ENCODE data around the gene ANO9.
"Not testable (repeated sequence)": the region's sequence is repeated elsewhere in the genome, so short reads cannot be mapped to it uniquely, and the experiment has no call there.

The ANO9 gene

DNA sequence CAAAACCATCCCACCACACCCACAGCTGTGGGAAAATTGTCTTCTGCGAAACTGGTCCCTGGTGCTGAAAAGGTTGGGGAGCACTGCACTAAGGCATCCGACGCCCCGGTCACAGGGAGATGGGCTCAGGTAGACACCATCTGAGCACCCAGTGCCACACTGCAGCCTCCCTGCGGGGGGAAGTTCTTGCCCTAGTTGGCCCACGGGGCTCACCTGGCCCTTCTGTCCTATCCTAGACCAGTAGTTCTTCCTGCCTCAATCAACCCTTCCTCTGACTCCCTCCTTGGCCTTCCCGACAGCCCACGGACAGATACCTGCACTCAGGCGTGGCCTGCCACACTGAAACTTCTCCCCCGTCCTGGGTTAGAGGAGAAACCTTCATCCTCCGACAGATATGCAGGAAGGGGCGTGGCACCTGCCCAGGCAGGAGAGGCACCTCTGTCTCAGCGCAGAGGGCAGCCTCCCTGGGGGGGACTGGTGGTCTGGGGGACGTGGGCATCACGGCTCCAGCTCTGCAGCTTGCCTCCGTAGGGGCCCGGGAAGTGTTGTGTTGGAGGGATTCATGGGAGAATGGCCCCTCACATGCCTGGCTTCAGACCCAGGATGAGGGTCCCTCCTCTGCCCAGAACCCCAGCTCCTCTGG lies 4.5 kb downstream of the ANO9 start:
- TF ChIP-seq ZFX (IDR thresholded peaks at IDR 0.05): no peak
- TF ChIP-seq, protein P1, sequence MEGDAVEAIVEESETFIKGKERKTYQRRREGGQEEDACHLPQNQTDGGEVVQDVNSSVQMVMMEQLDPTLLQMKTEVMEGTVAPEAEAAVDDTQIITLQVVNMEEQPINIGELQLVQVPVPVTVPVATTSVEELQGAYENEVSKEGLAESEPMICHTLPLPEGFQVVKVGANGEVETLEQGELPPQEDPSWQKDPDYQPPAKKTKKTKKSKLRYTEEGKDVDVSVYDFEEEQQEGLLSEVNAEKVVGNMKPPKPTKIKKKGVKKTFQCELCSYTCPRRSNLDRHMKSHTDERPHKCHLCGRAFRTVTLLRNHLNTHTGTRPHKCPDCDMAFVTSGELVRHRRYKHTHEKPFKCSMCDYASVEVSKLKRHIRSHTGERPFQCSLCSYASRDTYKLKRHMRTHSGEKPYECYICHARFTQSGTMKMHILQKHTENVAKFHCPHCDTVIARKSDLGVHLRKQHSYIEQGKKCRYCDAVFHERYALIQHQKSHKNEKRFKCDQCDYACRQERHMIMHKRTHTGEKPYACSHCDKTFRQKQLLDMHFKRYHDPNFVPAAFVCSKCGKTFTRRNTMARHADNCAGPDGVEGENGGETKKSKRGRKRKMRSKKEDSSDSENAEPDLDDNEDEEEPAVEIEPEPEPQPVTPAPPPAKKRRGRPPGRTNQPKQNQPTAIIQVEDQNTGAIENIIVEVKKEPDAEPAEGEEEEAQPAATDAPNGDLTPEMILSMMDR (conservative IDR thresholded peaks at IDR 0.05): no peak
- H3K27ac ChIP-seq: no peak overlapping the region

DNA sequence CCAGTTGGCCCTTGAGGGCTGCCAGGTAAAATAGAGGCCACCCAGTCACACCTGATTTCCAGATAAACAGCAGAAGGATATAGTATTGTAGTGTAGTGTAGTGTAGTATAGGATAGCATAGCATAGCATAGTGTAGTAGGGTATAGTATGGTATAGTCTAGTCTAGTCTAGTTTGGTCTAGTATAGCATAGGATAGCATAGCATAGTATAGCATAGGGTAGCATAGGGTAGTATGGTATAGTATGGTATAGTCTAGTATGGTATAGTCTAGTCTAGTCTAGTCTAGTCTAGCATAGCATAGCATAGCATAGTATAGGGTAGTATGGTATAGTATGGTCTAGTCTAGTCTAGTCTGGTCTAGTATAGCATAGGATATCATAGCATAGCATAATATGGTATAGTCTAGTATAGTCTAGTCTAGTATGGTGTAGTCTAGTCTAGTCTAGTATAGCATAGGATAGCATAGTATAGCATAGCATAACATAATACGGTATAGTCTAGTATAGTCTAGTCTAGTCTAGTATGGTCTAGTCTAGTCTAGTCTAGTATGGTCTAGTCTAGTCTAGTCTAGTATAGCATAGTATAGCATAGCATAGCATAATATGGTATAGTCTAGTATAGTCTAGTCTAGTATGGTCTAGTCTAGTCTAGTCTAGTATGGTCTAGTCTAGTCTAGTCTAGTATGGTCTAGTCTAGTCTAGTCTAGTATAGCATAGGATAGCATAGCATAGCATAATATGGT lies 6.6 kb downstream of the ANO9 start:
- not testable (repeated sequence) for H3K27ac ChIP-seq

DNA sequence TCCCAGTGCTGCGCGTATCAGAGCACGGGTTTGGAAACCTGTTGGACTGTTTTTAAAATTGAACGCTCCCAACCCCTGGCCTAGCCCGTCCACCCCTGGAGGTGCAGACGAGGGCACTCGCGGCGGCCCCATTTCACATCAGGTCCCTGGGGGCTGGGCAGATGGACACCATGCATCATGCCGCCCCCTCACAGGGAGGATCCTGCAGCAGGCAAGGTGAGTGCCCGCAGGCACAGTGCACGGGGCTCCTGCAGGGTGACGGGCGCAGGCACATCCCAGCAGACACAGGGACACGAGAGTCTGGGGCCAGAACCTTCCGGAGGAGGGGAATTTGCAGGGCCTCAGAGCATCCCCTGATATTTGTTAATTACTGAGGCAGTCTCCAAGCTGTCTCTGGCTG lies 7.3 kb downstream of the ANO9 start:
- TF ChIP-seq, protein P1 (conservative IDR thresholded peaks at IDR 0.05): no peak
- no peak for TF ChIP-seq ZFX (IDR thresholded peaks at IDR 0.05)
- H3K27ac ChIP-seq: no peak overlapping the region

DNA sequence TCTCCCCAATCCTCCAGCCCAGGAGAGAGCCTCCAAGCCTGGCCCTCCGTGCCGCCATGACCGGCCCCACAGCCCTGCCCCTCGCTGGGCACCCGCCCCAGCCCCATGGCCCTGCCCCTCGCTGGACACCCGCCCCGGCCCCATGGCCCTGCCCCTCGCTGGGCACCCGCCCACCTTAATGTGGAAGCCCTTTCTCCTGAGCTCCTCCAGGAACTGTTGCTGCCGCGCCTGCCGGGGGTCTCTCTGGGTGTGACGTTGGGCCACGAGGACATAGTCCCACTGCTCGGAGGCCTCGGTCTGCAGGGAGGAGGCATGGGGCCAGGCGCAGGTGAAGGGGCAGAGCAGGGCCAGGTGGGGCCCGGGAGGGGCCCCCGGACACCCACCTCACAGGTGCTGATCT lies 8.2 kb downstream of the ANO9 start:
- TF ChIP-seq, protein P1 (conservative IDR thresholded peaks at IDR 0.05): no peak
- TF ChIP-seq ZFX (IDR thresholded peaks at IDR 0.05): no peak
- H3K27ac ChIP-seq: no peak overlapping the region

DNA sequence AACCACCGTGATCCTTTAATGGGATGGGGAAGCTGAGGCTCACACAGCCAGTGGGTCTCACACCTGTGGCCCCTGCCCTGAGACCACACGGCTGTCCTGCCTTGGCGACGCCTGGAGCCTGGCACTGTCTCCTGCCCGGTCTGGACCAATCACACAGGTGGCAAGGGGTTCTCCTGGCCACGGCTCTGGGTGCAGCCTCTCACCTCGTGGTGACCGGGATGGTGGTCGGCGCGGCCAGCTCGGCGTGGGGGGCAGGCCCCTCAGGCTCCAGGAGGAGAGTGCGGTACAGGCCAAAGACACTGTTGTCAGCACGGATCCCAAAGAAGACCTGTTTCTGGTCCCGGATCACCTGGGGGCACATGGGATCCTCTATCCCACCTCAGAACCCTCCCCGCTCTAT lies 8.7 kb downstream of the ANO9 start:
- H3K27ac ChIP-seq: no peak overlapping the region
- no peak for TF ChIP-seq ZFX (IDR thresholded peaks at IDR 0.05)
- TF ChIP-seq, protein P1 (conservative IDR thresholded peaks at IDR 0.05): no peak

DNA sequence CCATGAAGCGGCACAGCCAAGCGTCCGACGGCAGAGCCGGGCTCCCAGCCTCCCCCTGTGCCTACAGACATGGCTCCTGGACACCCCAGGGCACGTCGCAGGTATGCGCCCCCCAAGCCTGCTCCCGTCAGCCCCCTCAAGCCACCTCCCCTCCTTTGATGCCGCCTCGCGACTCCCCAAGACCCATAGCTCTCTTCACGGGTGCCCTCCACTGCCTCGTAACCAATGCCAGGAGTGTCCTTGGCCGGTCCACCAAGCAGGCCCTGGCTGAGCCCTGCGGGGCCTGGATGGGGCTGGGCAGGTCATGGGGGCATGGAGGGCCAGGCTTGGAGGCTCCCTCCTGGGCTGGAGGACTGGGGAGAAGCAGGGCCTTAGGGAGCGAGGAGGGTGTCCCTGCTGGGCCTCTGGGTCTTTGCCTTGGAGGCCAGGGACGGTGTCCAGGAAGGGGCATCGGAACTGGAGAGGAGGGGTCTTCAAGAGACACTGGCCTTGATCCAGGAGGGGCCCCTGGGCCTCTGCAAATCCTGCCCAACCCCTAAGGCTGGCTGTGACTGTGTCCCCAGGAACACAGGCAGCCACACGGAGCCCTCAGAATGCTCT lies 9.2 kb downstream of the ANO9 start:
- TF ChIP-seq, protein P1 (conservative IDR thresholded peaks at IDR 0.05): no peak
- no peak overlapping the region for H3K27ac ChIP-seq

DNA sequence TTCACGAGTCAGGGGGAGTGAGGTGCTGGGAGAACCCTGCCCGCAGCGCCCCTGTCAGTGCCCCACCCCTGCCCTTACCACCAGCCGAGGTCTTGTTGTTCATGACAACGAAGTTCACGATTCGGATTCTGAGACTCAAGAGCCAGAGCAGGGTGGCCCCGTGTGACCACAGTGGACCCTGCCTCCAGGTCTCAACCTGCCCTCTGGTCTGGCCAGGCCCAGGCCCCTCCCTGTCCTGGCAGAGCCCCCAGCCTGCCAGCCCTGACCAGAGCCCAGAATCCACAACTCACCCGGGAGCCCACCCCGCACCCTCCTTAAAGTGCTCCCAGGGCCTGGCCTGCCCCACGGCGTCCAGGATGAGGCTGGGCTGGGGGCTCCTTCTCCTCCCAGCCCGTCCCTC lies 9.9 kb downstream of the ANO9 start:
- TF ChIP-seq, protein P1 (conservative IDR thresholded peaks at IDR 0.05): no peak
- no peak for TF ChIP-seq ZFX (IDR thresholded peaks at IDR 0.05)
- H3K27ac ChIP-seq: no peak overlapping the region
